ENCODE results near the gene LNX2.

DNA sequence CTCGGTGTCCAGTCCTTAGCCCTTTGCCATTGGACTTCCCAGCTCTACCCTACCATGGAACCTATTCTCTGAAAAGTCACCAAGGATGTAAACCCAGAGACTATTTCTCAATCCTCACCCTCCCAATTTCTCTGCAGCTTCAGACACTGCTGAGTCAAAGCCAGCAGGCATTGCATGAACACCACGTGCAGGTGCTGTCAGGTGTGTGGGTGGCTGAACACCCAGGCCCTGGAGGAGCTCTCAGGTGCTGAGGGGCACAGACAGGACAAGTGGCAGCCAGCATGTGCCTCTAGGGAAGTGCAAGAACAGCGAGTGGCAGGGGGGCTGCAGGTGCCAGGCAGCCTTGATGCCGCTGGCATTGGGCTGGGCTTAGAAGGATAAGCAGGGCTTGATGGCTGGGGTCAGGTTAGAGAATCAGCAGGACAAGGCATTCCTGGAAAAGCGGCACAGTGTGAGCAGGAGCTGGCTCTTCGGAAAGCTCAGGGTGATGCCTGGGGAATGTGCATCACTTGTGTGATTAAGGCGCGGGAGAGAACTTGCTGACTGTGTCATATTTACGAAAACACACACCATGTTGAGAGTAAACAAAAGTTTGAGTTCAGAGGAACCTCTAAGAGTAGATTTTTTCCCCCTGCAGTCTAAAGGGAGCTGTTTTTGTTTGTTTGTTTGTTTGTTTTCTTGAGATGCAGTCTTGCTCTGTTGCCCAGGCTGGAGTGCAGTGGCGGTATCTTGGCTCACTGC lies 83.8 kb downstream of the LNX2 start:
- TF ChIP-seq, protein P1, sequence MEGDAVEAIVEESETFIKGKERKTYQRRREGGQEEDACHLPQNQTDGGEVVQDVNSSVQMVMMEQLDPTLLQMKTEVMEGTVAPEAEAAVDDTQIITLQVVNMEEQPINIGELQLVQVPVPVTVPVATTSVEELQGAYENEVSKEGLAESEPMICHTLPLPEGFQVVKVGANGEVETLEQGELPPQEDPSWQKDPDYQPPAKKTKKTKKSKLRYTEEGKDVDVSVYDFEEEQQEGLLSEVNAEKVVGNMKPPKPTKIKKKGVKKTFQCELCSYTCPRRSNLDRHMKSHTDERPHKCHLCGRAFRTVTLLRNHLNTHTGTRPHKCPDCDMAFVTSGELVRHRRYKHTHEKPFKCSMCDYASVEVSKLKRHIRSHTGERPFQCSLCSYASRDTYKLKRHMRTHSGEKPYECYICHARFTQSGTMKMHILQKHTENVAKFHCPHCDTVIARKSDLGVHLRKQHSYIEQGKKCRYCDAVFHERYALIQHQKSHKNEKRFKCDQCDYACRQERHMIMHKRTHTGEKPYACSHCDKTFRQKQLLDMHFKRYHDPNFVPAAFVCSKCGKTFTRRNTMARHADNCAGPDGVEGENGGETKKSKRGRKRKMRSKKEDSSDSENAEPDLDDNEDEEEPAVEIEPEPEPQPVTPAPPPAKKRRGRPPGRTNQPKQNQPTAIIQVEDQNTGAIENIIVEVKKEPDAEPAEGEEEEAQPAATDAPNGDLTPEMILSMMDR (IDR thresholded peaks at IDR 0.05): no peak
- no peak for TF ChIP-seq POLR2A (IDR thresholded peaks at IDR 0.05)

Data from adrenal gland (tissue), 5 donors.